Sigmoid colon (tissue), 7 donors: ENCODE results near the gene SLCO3A1. TPM values are rescaled to one million over a fixed set of nuclear protein-coding genes. Genes with fewer than 3 reads are reported as not detected.
A peak's percentile ranks its signal among the peaks of the same experiment; 100 is the strongest.

Experiments
- DNase-seq: peaks from one replicate; pipeline ENCODE4 v3.0.0-alpha.2; 2019
- H3K27ac ChIP-seq, 4 donors: fragments of 200-600 bp; sonication (generic); one replicate each; pipeline ENCODE4 v1.5.1; 2016 to 2019; ENCODE audit warnings: mild to moderate bottlenecking in 1 of 4
- H3K27me3 ChIP-seq, 3 donors: fragments of 200-600 bp; sonication (generic); one replicate each; pipeline ENCODE4 v1.5.1; 2019; ENCODE audit warnings: mild to moderate bottlenecking in 1 of 3
- H3K36me3 ChIP-seq, 4 donors: fragments of 200-600 bp; sonication (generic); one replicate each; pipeline ENCODE4 v1.5.1; 2016 to 2019
- H3K4me1 ChIP-seq, 4 donors: fragments of 200-600 bp; sonication (generic); one replicate each; pipeline ENCODE4 v1.5.1; 2017 to 2019
- H3K4me3 ChIP-seq, 4 donors: fragments of 200-600 bp; sonication (generic); one replicate each; pipeline ENCODE4 v1.5.1; 2017 to 2019; ENCODE audit warnings: mild to moderate bottlenecking in 2 of 4, moderate library complexity in 1 of 4
- H3K9me3 ChIP-seq, 4 donors: fragments of 200-600 bp in 3 of 4; sonication (generic) in 3 of 4; one replicate each; pipeline versions ENCODE4 v1.5.1 to v1.6.1; 2013 to 2019
- CTCF ChIP-seq, 4 experiments: fragments of 450-650 bp in 3 of 4; fragments of 200-600 bp in 1 of 4; IDR thresholded peaks; one replicate each; pipeline ENCODE4 v1.5.1; 2016 to 2019; ENCODE audit warnings: antibody characterized with exemption in 4 of 4, mild to moderate bottlenecking in 3 of 4, moderate library complexity in 2 of 4
- EP300 ChIP-seq, 4 donors: sonication (generic); formaldehyde crosslinking; IDR thresholded peaks; one replicate each; pipeline ENCODE4 v1.6.1; 2017; ENCODE audit warnings: antibody characterized with exemption in 4 of 4
- POLR2A ChIP-seq, 2 donors: fragments of 450-650 bp; IDR thresholded peaks; one replicate each; pipeline ENCODE4 v1.6.1; 2016; ENCODE audit warnings: antibody characterized with exemption in 2 of 2, mild to moderate bottlenecking in 2 of 2, moderate library complexity in 2 of 2
- POLR2AphosphoS5 ChIP-seq, 4 donors: sonication (generic); formaldehyde crosslinking; IDR thresholded peaks; one replicate each; pipeline ENCODE4 v1.6.1; 2017; ENCODE audit warnings: antibody characterized with exemption in 4 of 4
- WGBS, 2 donors: extraction: QIAGEN DNeasy Blood & Tissue Kit; methylation state at CpG; one replicate each; pipeline ENCODE4 v1.1.7; 2013; 5-methylcytosine and 5-hydroxymethylcytosine counted together
- intact Hi-C: fragments of 100-400 bp; cut with DNase I; formaldehyde crosslinking; loops from one replicate; pipeline ENCODE4 v1.15.1; 2023
- polyA plus RNA-seq, 3 donors: library from polyadenylated mRNA; stranded (reverse); fragments of 200-250 nt; gene quantifications; one replicate each; pipeline ENCODE4 v1.2.3, GENCODE V29; 2013
- total RNA-seq, 4 donors: library from RNA; depleted of rRNA; stranded (reverse); fragments of >200 nt; gene quantifications; one replicate each; pipeline ENCODE4 v1.1.0, GENCODE V29; 2016
- donor health status: healthy with polysubstance abuse.
- donor health status: Bipolar disorder and iron deficiency.
- donor health status: healthy.

Gene SLCO3A1
- total and polyA plus RNA-seq, 7 donors: 1.4 to 10.5 (median 4.6) TPM

GRCh38 chr15:91940496-91941381, 87.2 kb downstream of the SLCO3A1 start:
- intact Hi-C loops: loop anchor here (5.0 kb wide), 1 partner anchor 88 kb away; the partner anchor contains the start of gene SLCO3A1
- peaks cover 0 to 19% (median 14%) of the 10 kb centered on the region in 4 donors for H3K4me1 ChIP-seq
- H3K27me3 ChIP-seq: no peaks in the 10 kb centered on the region
- no peak for DNase-seq
- 16 to 57% methylated on average over 8 of the region's 8 CpGs for WGBS, 2 donors
- TF ChIP-seq POLR2AphosphoS5 (IDR thresholded peaks at IDR 0.05): no peak
- TF ChIP-seq CTCF (IDR thresholded peaks at IDR 0.05): no peak
- TF ChIP-seq EP300 (IDR thresholded peaks at IDR 0.05): no peak
- no peak overlapping the region for H3K27ac ChIP-seq
- no peak overlapping the region for H3K4me3 ChIP-seq
- H3K36me3 ChIP-seq: no peaks in the 10 kb centered on the region
- no peaks in the 10 kb centered on the region for H3K9me3 ChIP-seq

GRCh38 chr15:91941871-91942658, 88.6 kb downstream of the SLCO3A1 start:
- H3K4me1 ChIP-seq: peaks cover 0 to 27% (median 16%) of the 10 kb centered on the region in 4 donors
- TF ChIP-seq EP300 (IDR thresholded peaks at IDR 0.05) (no peak), CTCF (IDR thresholded peaks at IDR 0.05) (no peak), POLR2AphosphoS5 (IDR thresholded peaks at IDR 0.05) (no peak), POLR2A (IDR thresholded peaks at IDR 0.05) (no peak)
- no peak overlapping the region for H3K4me3 ChIP-seq
- H3K27ac ChIP-seq: peak overlapping the region; percentile 39 to 74 (median 62)
- WGBS, 2 donors: 40 to 72% methylated on average over 9 of the region's 9 CpGs
- DNase-seq: no peak
- H3K36me3 ChIP-seq: no peaks in the 10 kb centered on the region
- intact Hi-C loops: loop anchor here (5.0 kb wide), 1 partner anchor 90 kb away; the partner anchor contains the start of gene SLCO3A1
- no peaks in the 10 kb centered on the region for H3K9me3 ChIP-seq
- no peaks in the 10 kb centered on the region for H3K27me3 ChIP-seq

GRCh38 chr15:91942720-91943394, 89.3 kb downstream of the SLCO3A1 start:
- peaks cover 0 to 28% (median 20%) of the 10 kb centered on the region in 4 donors for H3K4me1 ChIP-seq
- H3K4me3 ChIP-seq: peak overlapping the region in 3 of 4 donors; percentile 3 to 21 (median 4)
- intact Hi-C loops: loop anchor here (5.0 kb wide), 1 partner anchor 91 kb away; the partner anchor contains the start of gene SLCO3A1
- no peaks in the 10 kb centered on the region for H3K9me3 ChIP-seq
- TF ChIP-seq POLR2AphosphoS5 (IDR thresholded peaks at IDR 0.05) (peak in 3 of 4 donors; percentile 28 to 70 (median 56)), CTCF (IDR thresholded peaks at IDR 0.05) (no peak)
- no peaks in the 10 kb centered on the region for H3K36me3 ChIP-seq
- DNase-seq: peak; percentile 94
- no peaks in the 10 kb centered on the region for H3K27me3 ChIP-seq
- WGBS, 2 donors: 5 to 29% methylated on average over 9 of the region's 9 CpGs
- peak overlapping the region; percentile 39 to 74 (median 62) for H3K27ac ChIP-seq

- 80 to 83% methylated on average over 6 of the region's 6 CpGs for WGBS, 2 donors
- intact Hi-C loops: loop anchor here (5.0 kb wide), 1 partner anchor 92 kb away; the partner anchor contains the start of gene SLCO3A1
- TF ChIP-seq POLR2AphosphoS5 (IDR thresholded peaks at IDR 0.05) (no peak), POLR2A (IDR thresholded peaks at IDR 0.05) (no peak), CTCF (IDR thresholded peaks at IDR 0.05) (no peak), EP300 (IDR thresholded peaks at IDR 0.05) (no peak)
- Histone ChIP-seq H3K4me1 (peaks cover 0 to 37% (median 23%) of the 10 kb centered on the region in 4 donors), H3K9me3 (no peaks in the 10 kb centered on the region), H3K36me3 (no peaks in the 10 kb centered on the region), H3K27ac (no peak overlapping the region), H3K27me3 (no peaks in the 10 kb centered on the region), H3K4me3 (no peak overlapping the region)
- DNase-seq: no peak
Observed at GRCh38 chr15:91944331-91944730, 90.8 kb downstream of the SLCO3A1 start.
